ENCODE results near the gene MLST8. TPM values are rescaled to one million over a fixed set of nuclear protein-coding genes. Genes with fewer than 3 reads are reported as not detected.

Gene MLST8
- total RNA-seq, 1 donor = 30.8 TPM

DNA sequence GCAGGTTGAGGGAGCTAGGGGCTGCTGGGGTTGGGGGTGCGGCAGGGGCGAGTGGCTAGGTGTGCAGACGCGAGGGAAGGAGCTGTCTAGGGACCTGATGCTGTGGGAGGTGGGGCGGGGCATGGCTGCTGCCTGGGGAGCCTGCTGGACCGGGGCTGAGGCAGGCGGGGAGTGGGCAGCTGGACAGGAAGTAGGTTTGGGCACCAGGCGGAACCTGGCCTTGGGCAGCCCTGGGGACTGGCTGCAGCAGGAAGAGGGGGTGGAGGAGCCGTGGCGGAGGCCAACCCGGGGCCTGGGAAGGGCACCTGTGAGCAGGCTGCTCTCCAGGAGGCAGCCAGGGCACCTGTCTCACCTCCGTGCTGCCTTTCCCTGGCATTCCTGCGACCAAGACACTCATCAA, 25.1 kb downstream of the MLST8 start:
- no peak overlapping the region for H3K4me3 ChIP-seq (ENCODE audit: low read depth, low read length)
- no peak for DNase-seq (ENCODE audit: low read depth)
- TF ChIP-seq, protein P1, sequence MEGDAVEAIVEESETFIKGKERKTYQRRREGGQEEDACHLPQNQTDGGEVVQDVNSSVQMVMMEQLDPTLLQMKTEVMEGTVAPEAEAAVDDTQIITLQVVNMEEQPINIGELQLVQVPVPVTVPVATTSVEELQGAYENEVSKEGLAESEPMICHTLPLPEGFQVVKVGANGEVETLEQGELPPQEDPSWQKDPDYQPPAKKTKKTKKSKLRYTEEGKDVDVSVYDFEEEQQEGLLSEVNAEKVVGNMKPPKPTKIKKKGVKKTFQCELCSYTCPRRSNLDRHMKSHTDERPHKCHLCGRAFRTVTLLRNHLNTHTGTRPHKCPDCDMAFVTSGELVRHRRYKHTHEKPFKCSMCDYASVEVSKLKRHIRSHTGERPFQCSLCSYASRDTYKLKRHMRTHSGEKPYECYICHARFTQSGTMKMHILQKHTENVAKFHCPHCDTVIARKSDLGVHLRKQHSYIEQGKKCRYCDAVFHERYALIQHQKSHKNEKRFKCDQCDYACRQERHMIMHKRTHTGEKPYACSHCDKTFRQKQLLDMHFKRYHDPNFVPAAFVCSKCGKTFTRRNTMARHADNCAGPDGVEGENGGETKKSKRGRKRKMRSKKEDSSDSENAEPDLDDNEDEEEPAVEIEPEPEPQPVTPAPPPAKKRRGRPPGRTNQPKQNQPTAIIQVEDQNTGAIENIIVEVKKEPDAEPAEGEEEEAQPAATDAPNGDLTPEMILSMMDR (IDR thresholded peaks at IDR 0.05; ENCODE audit: insufficient read depth, low read length) = no peak

DNA sequence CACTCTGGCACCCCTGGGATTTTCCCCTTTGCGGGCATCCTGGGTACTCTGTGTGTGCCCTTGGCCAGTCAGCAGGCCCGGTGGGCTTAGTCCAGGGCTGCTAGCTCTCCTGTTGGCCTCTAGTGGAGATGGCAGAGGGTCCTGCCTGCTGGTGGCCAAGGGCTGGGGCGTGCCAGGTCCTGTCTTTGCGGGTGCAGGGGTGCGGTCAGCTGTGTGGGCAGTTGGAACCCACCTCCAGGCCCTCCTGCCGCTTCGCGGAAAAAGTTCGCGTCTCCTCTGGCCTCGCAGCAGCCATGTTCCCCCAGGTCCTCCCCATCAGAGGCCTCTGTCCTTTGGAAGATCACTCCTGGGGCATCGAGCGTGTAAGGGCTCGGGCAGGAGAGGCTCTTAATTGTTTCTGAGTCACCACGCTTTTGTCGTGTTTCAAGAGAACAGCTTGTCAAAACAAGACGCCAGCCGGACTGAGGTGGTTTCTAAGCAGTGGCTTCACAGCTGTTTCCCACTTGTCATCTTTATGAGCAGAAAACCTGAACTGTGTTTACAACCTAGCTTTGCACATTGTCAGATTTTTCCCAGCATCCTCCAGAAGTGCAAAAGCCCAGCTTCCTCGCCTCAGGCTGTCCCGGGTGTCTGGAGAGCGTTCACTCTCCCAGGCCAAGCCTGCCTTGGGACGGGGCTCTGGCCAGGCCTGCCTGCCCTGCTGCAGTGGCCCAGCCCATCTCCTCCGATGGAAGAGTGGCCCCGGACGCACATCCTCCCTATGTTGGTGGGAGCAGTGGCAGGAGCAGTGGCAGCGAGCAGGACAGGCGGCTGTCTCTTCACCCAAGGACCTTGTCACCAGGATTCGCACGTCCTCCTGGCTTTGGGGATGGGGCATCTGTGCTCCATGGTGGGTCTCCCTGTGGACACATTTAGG, 26.0 kb downstream of the MLST8 start:
- TF ChIP-seq, protein P1 (IDR thresholded peaks at IDR 0.05; ENCODE audit: insufficient read depth, low read length) = no peak
- no peak overlapping the region for H3K4me3 ChIP-seq (ENCODE audit: low read depth, low read length)
- no peak for DNase-seq (ENCODE audit: low read depth)

DNA sequence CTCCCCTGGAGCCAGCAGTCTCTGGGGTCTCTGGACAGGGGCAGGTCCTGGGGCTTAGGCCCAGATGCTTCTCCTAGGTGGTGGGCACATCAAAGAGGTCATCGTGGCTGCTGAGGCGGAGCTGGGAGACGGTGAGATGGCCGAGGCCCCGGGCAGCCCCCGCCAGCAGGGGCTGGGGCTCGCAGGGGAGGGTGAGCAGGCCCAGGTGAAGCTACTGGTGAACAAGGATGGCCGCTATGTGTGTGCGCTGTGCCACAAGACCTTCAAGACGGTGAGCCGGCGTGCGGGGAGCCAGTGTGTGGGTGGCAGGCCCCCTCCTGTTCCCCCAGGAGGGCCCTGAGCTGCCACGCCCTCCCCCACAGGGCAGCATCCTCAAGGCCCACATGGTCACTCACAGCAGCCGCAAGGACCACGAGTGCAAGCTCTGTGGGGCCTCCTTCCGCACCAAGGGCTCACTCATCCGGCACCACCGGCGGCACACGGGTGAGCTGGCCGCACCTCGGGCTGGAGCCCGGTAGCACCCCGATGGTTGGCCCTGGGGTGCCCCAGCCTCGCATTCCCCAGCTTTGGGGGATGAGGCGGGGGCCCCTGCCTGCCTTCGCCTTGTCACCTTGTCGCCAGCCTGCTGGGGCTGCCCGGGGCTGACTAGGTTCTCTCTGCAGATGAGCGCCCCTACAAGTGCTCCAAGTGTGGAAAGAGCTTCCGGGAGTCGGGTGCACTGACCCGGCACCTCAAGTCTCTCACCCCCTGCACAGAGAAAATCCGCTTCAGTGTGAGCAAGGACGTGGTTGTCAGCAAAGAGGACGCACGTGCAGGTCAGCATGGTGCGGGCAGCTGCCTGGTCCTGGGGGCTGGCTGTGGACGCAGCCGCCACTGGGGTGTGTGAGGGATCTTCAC, 27.1 kb downstream of the MLST8 start:
- H3K4me3 ChIP-seq (ENCODE audit: low read depth, low read length) = no peak overlapping the region
- no peak for DNase-seq (ENCODE audit: low read depth)
- TF ChIP-seq, protein P1 (IDR thresholded peaks at IDR 0.05; ENCODE audit: insufficient read depth, low read length) = no peak

DNA sequence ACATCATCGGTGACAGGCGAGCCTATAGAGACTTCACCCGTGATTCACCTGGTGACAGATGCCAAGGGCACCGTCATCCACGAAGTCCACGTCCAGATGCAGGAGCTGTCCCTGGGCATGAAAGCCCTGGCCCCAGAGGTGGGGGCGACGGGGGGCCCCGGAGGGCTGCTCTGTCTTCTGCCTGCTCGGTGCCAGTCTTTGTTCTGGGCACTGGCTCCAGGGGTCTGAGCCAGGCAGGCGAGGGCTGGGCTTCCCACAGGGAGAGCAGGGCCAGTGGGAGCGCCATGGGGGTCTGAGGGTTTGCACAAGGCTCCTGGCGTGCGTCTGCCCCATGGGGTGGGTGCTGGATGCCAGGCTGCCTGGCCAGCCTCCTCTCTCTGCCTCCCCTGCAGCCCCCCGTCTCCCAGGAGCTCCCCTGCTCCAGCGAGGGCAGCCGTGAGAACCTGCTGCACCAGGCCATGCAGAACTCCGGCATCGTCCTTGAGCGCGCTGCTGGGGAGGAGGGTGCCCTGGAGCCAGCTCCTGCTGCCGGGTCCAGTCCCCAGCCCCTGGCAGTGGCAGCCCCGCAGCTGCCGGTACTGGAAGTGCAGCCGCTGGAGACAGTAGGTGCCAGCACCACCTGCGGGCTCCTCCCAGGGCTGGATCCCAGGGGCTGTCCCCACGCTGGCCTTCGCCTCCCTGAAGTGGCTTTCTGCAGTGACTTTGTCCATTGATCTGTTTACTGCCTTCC, 28.0 kb downstream of the MLST8 start:
- no peak for DNase-seq (ENCODE audit: low read depth)
- H3K4me3 ChIP-seq (ENCODE audit: low read depth, low read length) = no peak overlapping the region
- TF ChIP-seq, protein P1 (IDR thresholded peaks at IDR 0.05; ENCODE audit: insufficient read depth, low read length) = no peak

DNA sequence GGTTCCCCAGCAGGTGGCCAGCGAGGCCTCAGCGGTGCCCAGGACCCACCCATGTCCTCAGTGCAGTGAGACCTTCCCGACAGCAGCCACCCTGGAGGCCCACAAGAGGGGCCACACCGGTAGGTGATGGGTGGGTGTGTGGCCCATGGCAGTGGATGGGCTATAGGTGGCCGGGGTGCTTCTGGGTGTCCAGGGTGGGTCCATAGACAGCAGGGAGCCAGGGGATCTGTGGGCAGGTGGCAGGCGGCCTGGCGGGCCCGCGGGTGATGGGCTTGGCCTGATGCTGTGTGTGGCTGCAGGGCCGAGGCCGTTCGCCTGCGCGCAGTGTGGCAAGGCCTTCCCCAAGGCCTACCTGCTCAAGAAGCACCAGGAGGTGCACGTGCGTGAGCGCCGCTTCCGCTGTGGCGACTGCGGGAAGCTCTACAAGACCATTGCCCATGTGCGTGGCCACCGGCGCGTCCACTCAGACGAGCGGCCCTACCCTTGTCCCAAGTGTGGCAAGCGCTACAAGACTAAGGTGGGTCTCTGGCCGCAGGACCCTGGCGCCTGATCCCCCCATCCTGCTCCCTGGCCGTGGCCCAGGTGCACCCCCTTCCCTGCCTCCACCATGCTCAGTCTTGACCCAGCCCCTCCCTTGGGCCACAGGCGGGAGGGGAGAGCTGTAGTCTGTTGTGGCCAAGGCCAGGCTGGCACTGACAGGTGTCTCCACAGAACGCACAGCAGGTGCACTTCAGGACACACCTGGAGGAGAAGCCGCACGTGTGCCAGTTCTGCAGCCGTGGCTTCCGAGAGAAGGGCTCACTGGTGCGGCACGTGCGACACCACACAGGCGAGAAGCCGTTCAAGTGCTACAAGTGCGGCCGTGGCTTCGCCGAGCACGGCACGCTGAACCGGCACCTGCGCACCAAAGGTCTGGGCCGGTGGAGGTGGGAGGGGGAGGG, 28.9 kb downstream of the MLST8 start:
- no peak for DNase-seq (ENCODE audit: low read depth)

More for the DNA sequence above, 28.9 kb downstream of the MLST8 start:
- TF ChIP-seq, protein P1 (IDR thresholded peaks at IDR 0.05; ENCODE audit: insufficient read depth, low read length) = no peak
- no peak overlapping the region for H3K4me3 ChIP-seq (ENCODE audit: low read depth, low read length)
